GM12878 (cell line): Measurements from ENCODE around the gene OPCML. TPM values are rescaled to one million over a fixed set of nuclear protein-coding genes. Genes with fewer than 3 reads are reported as not detected.

Experiments used
- ATAC-seq: fragments of 200-7000 bp; cut with Tn5 transposase; 3 replicates; pipeline ENCODE4 v1.9.1; 2020; ENCODE audit warnings: mild to moderate bottlenecking, moderate library complexity
- BruUV-seq: library from RNA; stranded (reverse); fragments of 400-500 nt; replicated peaks from 2 replicates; lab custom pipeline; 2021; lab: Mats Ljungman, UMichigan
- CTCF ChIA-PET: fragments of 300-600 bp; sonication (Branson Sonifier 250); formaldehyde crosslinking; extraction: SDS; loops from one replicate; lab custom pipeline; 2021; ENCODE audit warnings: inconsistent platforms; lab: Yijun Ruan, JAX
- POLR2A ChIA-PET: fragments of 350-600 bp; formaldehyde crosslinking; extraction: SDS; loops from one replicate; lab custom pipeline; 2021; ENCODE audit warnings: inconsistent platforms; lab: Charles Lee
- RAD21 ChIA-PET: fragments of 300-600 bp; sonication (Branson Sonifier 250); formaldehyde crosslinking; loops from one replicate; lab custom pipeline; 2023; ENCODE audit warnings: antibody characterized with exemption; ENCODE audit not compliant: unreplicated experiment; lab: Charles Lee
- SMC1A ChIA-PET: fragments of 300-600 bp; sonication (Branson Sonifier 250); formaldehyde crosslinking; loops from one replicate; lab custom pipeline; 2023; ENCODE audit not compliant: unreplicated experiment, uncharacterized antibody; lab: Charles Lee
- DNase-seq: peaks from one replicate; pipeline ENCODE4 v3.0.0-alpha.2; 2011; ENCODE audit warnings: low read depth, low spot score
- FAIRE-seq: peaks from 3 replicates; lab custom pipeline; 2011; peaks lifted over from hg19 to GRCh38; lab: Jason Lieb, UNC
- H2AFZ ChIP-seq: 2 replicates; pipeline ENCODE4 v1.6.0; 2011; ENCODE audit warnings: low read depth, low read length, control low read depth; ENCODE audit not compliant: control insufficient read depth
- H3K27ac ChIP-seq: 2 replicates; pipeline ENCODE4 v1.5.1; 2011; ENCODE audit warnings: control low read depth; ENCODE audit not compliant: control insufficient read depth, insufficient read depth
- H3K27me3 ChIP-seq, 2 experiments: replicated peaks in 1 of 2; 2 replicates each; pipeline versions ENCODE4 v1.6.0 to v1.6.1; 2011; ENCODE audit warnings: low read length in 1 of 2; ENCODE audit not compliant: control insufficient read depth in 2 of 2, insufficient read depth in 2 of 2
- H3K36me3 ChIP-seq, 2 experiments: 2 replicates each; pipeline ENCODE4 v1.5.1; 2011; ENCODE audit warnings: low read length in 1 of 2; ENCODE audit not compliant: control insufficient read depth in 2 of 2, insufficient read depth in 2 of 2
- H3K4me1 ChIP-seq: 2 replicates; pipeline ENCODE4 v1.6.1; 2011; ENCODE audit warnings: mild to moderate bottlenecking, low read length, moderate library complexity, mixed read lengths; ENCODE audit not compliant: control insufficient read depth, insufficient read depth
- H3K4me2 ChIP-seq: 2 replicates; pipeline ENCODE4 v1.6.0; 2011; ENCODE audit warnings: control low read depth; ENCODE audit not compliant: control insufficient read depth, insufficient read depth
- H3K4me3 ChIP-seq: fragments of 200-600 bp; sonication (generic); 2 replicates; pipeline ENCODE4 v1.5.1; 2016
- H3K79me2 ChIP-seq: 2 replicates; pipeline ENCODE4 v1.6.0; 2011; ENCODE audit warnings: low read length; ENCODE audit not compliant: control insufficient read depth, insufficient read depth
- H3K9ac ChIP-seq: 2 replicates; pipeline ENCODE4 v1.8.0; 2011; ENCODE audit warnings: low read length, control low read depth, mixed read lengths; ENCODE audit not compliant: control insufficient read depth, insufficient read depth
- H3K9me3 ChIP-seq: replicated peaks from 3 replicates; pipeline ENCODE4 v1.5.1; 2011; ENCODE audit warnings: mild to moderate bottlenecking, low read length; ENCODE audit not compliant: control insufficient read depth, insufficient read depth
- H4K20me1 ChIP-seq: 2 replicates; pipeline ENCODE4 v1.6.0; 2011; ENCODE audit not compliant: control insufficient read depth, insufficient read depth
- BCL3 ChIP-seq: IDR thresholded peaks from 2 replicates; pipeline ENCODE4 v1.6.1; 2011; ENCODE audit warnings: borderline replicate concordance, low read depth, mild to moderate bottlenecking, moderate library complexity, low read length; ENCODE audit not compliant: insufficient read depth, poor library complexity, severe bottlenecking
- GABPA ChIP-seq: IDR thresholded peaks from 2 replicates; pipeline ENCODE4 v1.6.1; 2014; ENCODE audit warnings: antibody characterized with exemption, low read depth, mild to moderate bottlenecking, inconsistent platforms
- NKRF ChIP-seq: fragments of 450-650 bp; conservative IDR thresholded peaks from 2 replicates; pipeline ENCODE4 v1.6.1; 2017; ENCODE audit warnings: mild to moderate bottlenecking, moderate library complexity
- POLR2AphosphoS2 ChIP-seq: IDR thresholded peaks from 2 replicates; pipeline ENCODE4 v1.6.1; 2011; ENCODE audit warnings: low read depth, mild to moderate bottlenecking, low read length, improper control_type of control experiment, moderate library complexity
- WGBS: methylation state at CpG from one replicate; pipeline ENCODE4 v1.1.6; 2016; ENCODE audit warnings: low lambda C conversion rate; ENCODE audit not compliant: insufficient replicate concordance, insufficient coverage; ENCODE audit errors: missing lambda C conversion rate; 5-methylcytosine and 5-hydroxymethylcytosine counted together
- in situ Hi-C: fragments of 300-500 bp; cut with MboI; formaldehyde crosslinking; loops from 9 replicates; pipeline ENCODE4 v1.14.3; 2018; ENCODE audit warnings: mixed read lengths
- intact Hi-C: fragments of 100-400 bp; cut with micrococcal nuclease; formaldehyde crosslinking; loops from one replicate; pipeline ENCODE4 v1.14.2; 2022; ENCODE audit not compliant: unreplicated experiment
- polyA plus RNA-seq, 11 experiments: library from polyadenylated mRNA; depleted of rRNA in 4 of 11; unstranded in 6 of 11; stranded (reverse) in 5 of 11; fragments of >200 nt; fragmentation: Nextera tagmentation in 4 of 11; fragmentation: Illumina TruSeq in 1 of 11; extraction: Ambion mirVana in 4 of 11; extraction: Trizol in 1 of 11; gene quantifications; 1 replicate in 1 of 11; 2 replicates in 10 of 11; pipeline versions ENCODE4 v1.2.1 to v1.2.3, GENCODE V29; 2011 to 2016; ENCODE audit warnings: inconsistent platforms in 2 of 11, missing spikeins in 2 of 11, low read depth in 1 of 11
- total RNA-seq, 4 experiments: library from RNA; depleted of rRNA in 3 of 4; stranded (reverse); fragments of >200 nt in 3 of 4; fragmentation: Illumina TruSeq in 1 of 4; extraction: Trizol in 1 of 4; gene quantifications; 2 replicates each; pipeline versions ENCODE4 v1.2.1 to v1.2.3, GENCODE V29; 2013 to 2021
- TF ChIP-seq, protein P1 (sequence below): fragments of 450-650 bp; IDR thresholded peaks from 2 replicates; pipeline ENCODE4 v1.6.1; 2017; ENCODE audit warnings: low read depth, mild to moderate bottlenecking, moderate library complexity
- TF ChIP-seq, protein P2 (sequence below): fragments of 450-650 bp; formaldehyde crosslinking; IDR thresholded peaks from 2 replicates; pipeline ENCODE4 v1.5.0; 2022; ENCODE audit warnings: mild to moderate bottlenecking, missing genetic modification characterization

OPCML gene
- total and polyA plus RNA-seq, 10 of the 15 experiments (the other 5 are each of a cell fraction or from before 2014, with no cell fraction given), result 0.84 TPM; not detected in 9

GRCh38 chr11:132999031-132999430 is 533.3 kb downstream of the OPCML start:
- H3K9ac ChIP-seq, result no peak overlapping the region
- H3K4me1 ChIP-seq, result no peaks in the 10 kb centered on the region
- H3K9me3 ChIP-seq, result no peaks in the 10 kb centered on the region
- DNase-seq, result no peak
- H3K27ac ChIP-seq, result no peak overlapping the region
- no peaks in the 10 kb centered on the region for H3K36me3 ChIP-seq
- no peak overlapping the region for H2AFZ ChIP-seq
- TF ChIP-seq GABPA, result no peak
- TF ChIP-seq POLR2AphosphoS2, result no peak
- TF ChIP-seq BCL3, result no peak
- TF ChIP-seq, protein P1, sequence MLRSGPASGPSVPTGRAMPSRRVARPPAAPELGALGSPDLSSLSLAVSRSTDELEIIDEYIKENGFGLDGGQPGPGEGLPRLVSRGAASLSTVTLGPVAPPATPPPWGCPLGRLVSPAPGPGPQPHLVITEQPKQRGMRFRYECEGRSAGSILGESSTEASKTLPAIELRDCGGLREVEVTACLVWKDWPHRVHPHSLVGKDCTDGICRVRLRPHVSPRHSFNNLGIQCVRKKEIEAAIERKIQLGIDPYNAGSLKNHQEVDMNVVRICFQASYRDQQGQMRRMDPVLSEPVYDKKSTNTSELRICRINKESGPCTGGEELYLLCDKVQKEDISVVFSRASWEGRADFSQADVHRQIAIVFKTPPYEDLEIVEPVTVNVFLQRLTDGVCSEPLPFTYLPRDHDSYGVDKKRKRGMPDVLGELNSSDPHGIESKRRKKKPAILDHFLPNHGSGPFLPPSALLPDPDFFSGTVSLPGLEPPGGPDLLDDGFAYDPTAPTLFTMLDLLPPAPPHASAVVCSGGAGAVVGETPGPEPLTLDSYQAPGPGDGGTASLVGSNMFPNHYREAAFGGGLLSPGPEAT, result no peak
- no peak for TF ChIP-seq NKRF
- TF ChIP-seq, protein P2, sequence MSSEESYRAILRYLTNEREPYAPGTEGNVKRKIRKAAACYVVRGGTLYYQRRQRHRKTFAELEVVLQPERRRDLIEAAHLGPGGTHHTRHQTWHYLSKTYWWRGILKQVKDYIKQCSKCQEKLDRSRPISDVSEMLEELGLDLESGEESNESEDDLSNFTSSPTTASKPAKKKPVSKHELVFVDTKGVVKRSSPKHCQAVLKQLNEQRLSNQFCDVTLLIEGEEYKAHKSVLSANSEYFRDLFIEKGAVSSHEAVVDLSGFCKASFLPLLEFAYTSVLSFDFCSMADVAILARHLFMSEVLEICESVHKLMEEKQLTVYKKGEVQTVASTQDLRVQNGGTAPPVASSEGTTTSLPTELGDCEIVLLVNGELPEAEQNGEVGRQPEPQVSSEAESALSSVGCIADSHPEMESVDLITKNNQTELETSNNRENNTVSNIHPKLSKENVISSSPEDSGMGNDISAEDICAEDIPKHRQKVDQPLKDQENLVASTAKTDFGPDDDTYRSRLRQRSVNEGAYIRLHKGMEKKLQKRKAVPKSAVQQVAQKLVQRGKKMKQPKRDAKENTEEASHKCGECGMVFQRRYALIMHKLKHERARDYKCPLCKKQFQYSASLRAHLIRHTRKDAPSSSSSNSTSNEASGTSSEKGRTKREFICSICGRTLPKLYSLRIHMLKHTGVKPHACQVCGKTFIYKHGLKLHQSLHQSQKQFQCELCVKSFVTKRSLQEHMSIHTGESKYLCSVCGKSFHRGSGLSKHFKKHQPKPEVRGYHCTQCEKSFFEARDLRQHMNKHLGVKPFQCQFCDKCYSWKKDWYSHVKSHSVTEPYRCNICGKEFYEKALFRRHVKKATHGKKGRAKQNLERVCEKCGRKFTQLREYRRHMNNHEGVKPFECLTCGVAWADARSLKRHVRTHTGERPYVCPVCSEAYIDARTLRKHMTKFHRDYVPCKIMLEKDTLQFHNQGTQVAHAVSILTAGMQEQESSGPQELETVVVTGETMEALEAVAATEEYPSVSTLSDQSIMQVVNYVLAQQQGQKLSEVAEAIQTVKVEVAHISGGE, result no peak
- POLR2A ChIA-PET, result no interaction called here
- FAIRE-seq, result no peak
- WGBS, result 5% methylated on average over 4 of the region's 5 CpGs
- intact Hi-C loops, result no loop called here
- no peaks in the 10 kb centered on the region; a peak in 1 of 4 replicates for H3K27me3 ChIP-seq
- SMC1A ChIA-PET, result interaction anchor here (0.6 to 1.4 kb wide), 3 partner anchors 11 to 71 kb away, joined by 3 to 4 read pairs (median 3); no protein-coding TSS in a partner anchor
- no peaks in the 10 kb centered on the region for H3K79me2 ChIP-seq
- RAD21 ChIA-PET, result no interaction called here
- H3K4me3 ChIP-seq, result no peak overlapping the region
- BruUV-seq, result no TSS peak
- in situ Hi-C loops, result no loop called here
- ATAC-seq, result no peak
- H3K4me2 ChIP-seq, result no peak overlapping the region
- CTCF ChIA-PET, result interaction anchor here (1.0 kb wide), 1 partner anchor 11 kb away, joined by 3 read pairs; no protein-coding TSS in a partner anchor
- no peaks in the 10 kb centered on the region for H4K20me1 ChIP-seq
